GM19238 (cell line): Measurements from ENCODE around the gene ST6GALNAC5.
"Not testable (repeated sequence)": the region's sequence is repeated elsewhere in the genome, so short reads cannot be mapped to it uniquely, and the experiment has no call there.

Experiments used
- DNase-seq: peaks from one replicate; pipeline ENCODE4 v3.0.0; 2011; ENCODE audit warnings: low spot score; ENCODE audit not compliant: insufficient read length

The ST6GALNAC5 gene

DNA sequence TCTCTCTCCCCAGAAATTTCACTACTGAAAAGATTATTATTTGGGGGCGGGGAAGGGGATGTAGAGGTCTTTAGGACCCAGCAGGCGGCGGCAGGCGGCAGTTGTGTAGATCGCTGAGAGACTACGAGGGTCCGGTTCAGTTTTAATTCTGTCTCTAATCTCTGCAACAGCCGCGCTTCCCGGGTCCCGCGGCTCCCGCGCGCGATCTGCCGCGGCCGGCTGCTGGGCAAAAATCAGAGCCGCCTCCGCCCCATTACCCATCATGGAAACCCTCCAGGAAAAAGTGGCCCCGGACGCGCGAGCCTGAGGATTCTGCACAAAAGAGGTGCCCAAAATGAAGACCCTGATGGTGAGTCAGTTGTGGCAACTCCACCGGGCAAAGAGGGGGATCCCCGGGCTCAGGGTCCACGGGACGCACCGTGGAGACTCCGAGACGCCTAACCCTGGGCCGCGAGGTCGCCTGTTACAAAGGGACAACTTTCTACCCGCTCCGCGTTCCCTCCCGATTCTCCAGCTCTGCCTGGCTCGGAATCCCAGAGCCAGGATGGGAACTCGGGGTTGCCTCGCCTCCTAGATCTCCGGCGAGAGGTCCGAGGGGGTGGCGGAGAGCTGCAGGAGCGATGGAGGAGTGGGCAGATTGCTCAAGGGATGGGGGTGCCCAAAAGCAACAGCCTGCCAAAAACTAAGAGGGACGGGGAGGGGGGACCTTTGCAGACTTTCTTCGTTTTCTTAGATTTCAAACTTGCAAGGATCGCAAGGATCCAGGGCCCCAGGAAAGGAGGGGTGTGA, at the start of gene ST6GALNAC5:
Gene ST6GALNAC5 (plus strand): TSS at position 139 of the 789 bp plus-strand sequence.
- DNase-seq, result no peak

DNA sequence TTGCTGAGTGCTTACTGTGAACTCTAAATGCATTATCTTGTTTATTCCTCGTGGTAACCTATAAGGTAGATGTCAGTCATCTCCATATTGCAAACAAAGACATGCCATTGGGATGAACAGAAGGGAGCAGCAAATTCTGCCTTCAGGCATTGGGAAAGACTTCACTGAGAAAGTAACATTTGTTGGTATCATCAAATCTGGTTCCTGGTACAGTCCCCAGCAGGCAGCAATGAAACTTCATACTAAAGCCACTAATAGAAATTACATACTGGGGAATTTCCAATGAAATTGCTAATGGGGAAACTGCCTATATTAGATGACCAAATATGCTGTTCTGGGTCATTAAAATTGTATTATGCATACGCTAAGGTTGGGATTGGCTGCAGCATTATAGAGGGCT, 47.3 kb upstream of the ST6GALNAC5 start:
- no peak for DNase-seq

DNA sequence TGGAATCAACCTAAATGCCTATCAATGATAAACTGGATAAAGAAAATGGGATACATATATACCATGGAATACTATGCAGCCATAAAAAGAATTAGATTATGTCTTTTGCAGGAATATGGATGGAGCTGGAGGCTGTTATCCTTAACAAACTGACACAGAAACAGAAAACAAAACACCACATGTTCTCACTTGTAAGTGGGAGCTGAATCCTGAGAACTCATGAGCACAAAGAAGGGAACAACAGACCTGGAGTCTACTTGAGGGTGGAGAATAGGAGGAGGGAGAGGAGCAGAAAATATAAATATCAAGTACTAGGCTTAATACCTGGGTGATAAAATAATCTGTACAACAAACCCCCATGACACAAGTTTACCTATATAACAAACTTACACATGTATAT, 44.3 kb upstream of the ST6GALNAC5 start:
- DNase-seq, result not testable (repeated sequence)

DNA sequence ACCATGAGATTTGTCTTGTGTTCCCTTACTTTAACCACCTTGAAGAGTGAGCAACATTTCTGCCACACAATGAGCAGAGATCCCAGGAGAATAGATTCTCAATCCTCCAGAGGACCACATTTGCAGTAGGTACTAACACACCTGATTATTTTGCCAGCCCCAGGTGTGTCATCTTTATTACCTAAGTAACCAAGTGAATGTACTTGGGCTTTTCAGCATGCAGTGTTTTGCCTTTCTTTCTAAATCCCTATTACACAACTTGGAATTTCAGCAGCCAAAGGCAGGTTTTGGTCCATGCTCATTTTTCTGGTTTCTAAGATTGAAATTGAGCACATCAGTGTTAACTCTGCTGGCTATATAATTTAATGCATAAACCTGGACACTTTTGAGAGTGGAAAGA, 43.2 kb upstream of the ST6GALNAC5 start:
- no peak for DNase-seq

DNA sequence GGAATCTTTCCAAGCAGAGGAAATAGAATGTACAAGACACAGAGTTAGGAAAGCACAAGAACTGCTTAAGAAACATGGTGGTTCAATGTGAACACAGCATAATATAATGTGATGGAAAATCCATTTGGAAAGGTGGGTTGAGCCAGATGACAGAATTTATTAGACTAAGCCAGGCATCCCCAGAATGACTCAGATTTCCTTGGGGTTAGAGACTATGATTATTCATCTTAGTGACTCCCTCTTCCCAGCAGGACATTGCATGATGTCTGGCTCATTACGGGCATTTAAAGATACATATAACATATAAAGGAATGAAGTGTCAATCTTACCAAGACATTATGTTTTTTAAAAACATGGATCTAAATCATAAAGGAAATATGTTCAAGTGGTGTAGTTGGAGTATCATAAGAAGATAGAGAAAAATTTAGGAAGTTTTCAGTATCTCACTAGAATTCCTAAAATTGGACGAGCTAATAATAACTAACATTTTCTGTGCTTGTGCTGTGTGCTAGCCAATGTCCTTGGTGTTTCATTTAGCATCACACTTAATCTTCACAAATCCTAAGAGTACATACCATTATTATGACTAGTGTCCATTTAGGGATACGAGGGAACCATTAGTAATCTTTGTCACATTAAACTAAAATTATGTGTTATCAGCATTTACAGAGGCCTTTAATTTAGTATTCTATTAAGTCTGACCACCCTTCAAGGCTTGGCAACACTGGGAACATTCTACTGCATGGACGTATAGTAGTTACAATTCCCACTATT, 41.0 kb upstream of the ST6GALNAC5 start:
- no peak for DNase-seq

DNA sequence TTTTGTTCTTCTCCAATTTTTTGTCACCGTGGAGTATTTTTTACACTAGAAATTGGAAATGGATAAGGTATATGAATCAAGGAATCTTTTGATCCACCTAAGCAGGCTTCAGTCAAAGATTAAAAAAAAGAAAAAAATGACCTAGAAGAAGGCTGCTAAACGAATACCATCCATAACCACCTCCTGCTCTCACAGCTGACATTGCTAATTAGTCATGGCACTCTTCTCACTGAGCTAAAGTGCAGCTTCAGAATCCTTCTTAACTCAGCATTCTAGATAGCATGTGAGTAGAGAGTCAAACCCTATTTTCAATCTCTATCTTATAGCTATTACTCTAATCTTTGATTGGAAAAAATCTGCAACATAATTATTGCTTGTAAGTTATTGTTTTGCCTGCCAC, 40.2 kb upstream of the ST6GALNAC5 start:
- no peak for DNase-seq

DNA sequence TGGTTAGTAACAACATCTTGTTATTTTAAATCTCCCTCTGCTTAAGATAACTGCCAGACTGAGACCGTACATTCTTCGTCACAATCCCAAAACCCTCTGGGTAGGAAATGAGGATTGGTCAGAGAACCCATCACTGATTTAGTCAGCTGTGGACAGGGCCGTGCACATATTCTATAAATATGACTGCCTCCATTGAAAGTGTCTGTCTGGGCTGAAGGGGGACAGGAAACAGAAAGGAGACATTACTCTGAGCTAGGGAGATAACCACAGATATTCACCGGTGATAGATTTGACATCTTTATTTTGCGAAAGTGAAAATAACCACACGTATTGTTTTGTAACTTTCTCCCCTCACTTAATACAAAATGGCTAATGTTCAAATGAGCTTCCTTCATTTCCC, 36.9 kb upstream of the ST6GALNAC5 start:
- no peak for DNase-seq

DNA sequence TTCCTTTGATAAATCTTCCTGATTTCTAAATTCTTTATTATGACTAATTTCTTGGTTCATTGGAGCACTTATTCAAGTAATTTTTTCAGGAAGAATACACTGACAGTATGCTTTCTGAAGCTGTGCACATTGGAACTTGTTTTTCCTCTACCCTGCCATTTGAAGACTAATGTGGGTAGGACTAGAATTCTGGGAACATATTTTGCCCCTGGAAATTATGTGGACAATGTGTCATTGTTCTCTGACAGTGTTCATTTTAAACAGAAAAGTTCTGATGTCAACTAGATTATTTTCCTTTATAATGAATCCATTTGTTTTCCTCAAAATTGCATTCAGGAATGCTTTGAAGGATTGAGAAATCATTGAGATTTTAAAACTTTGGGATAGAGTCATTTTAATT, 34.8 kb upstream of the ST6GALNAC5 start:
- DNase-seq, result no peak

DNA sequence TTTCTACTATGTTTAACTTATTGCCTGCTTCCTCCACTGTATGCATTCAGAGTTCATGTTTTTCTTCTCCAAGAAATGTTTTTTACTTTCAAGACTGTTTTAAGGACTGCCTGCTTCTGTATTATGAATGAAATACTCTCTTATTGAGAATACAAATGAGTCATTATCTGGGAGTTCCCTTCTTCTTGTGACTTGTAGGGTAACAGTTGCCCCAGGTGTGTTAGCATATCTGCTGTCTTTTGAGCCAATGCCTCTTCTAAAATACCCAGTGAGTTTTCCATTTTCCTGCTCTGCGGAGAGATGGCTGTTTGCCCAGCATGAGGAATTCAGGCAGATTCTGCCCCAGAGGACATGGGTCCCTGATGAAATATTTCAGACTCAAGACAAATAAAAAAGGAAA, 34.1 kb upstream of the ST6GALNAC5 start:
- no peak for DNase-seq

DNA sequence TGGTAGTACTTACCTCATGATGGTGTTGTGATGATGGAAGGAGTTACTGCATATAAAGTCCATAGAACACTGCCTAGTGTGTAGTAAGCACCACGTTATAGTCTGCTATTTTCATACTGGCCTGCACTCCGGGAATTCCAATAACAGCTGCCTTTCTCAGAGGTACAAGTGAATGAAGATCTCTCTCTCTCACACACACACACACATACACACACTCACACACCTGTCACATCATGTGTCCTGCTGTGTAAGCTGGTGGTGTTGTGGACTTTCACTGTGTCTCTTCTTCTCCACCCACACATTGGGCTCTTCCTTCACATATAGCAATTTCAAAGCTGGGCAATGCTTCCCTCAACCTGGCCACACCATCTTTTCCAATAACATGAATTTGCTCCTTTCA, 33.4 kb upstream of the ST6GALNAC5 start:
- no peak for DNase-seq

DNA sequence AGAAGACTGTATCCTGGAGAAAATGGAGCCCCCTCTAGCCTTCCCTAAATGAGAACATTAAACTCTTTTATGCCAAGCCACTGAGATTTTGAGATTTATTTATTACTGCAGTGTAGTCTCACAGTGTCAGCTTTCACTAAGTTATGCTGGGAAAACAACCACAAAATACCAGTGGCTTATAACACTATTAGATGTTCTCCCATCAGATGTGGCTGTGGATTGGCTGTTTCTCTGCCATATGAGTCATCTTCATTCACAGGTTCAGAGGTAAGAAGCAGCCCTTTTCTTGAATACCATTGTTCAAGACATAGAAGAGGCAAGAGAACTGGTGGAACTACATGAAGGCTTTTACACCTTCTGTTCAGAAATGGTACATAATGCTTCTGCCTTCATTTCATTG, 32.1 kb upstream of the ST6GALNAC5 start:
- no peak for DNase-seq

DNA sequence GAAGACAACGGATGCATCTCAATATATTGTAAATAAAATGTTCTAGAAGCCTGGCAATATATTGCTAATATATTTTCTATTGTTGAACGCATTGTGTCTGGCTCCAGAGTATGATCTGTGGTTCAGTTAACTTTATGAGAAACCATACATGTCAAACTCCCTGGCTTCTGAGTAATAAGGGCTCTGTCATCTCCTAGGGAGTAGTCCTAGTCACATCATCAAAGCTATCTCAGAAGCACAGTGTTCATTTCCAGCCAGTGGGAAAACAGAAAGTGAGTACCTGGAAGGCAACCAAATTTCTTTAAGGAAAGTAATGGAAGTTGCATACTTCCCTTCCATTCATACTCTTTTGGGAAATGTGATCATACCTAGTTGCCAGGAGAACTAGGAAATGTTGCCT, 27.0 kb upstream of the ST6GALNAC5 start:
- no peak for DNase-seq

DNA sequence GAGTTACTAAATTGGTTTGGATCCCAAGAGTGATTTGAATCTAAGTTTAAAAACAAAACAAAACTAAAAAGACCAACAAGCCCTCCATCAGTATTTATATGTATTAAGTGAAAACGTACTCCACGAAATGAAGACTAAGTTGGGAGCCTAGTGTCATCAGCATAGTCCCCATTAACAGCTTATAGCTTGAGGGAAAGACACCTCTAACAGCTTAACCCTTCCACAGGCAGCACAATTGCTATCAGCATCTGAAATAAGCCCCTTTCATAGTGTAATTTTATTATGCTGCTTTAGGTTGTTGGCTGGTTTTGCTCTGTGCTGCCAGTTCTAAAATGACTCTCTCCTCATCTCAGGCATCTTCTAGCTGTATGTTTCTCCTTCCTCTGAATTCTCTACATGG, 25.8 kb upstream of the ST6GALNAC5 start:
- DNase-seq, result no peak

DNA sequence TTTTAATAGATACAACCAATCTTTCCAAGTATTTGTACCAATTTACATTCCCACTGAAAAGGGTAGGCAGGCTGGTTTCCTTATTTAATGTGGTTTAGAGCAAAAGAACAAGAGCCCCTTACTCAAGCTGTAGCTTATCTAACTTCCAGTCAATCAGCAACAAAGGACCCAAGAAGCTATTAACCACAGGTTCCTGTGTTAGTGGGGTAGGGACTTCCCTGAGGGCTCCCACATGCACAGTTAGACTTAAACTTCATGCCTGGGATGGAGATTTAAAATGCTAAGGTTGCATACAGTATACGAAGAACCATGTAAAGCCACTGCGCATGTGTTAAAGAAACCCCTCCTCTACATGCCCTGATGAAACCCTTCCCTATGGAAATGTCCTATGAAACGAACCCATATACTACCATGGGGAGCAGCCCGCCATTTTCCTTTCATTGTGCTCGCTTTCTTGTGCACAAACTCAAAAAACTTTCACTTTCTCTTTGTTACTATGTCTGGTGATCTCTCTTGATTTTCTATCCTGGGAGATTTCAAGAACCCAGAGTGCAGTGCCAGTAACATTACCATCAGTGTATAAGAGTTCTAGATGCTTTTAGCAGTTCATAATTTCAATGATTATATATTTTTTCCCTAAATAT, 23.3 kb upstream of the ST6GALNAC5 start:
- no peak for DNase-seq

DNA sequence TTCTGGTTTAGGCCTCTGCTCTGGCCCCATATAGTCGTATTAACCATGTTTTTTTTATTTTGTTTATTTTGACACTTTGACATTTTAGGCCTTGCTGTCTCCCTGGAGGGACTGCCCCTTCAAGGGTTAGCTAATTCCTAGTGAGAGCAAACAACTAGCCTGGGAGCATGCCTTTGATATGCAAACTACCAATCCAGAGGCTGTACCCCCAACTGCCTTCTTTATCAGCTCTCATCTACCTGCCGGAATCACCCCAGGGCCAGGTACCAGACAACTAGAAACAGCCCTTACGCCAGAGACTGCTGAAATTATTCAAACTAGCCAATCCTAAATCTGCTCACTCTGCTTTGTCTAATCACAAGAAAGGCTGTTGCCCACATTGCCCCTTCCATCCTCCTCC, 13.0 kb upstream of the ST6GALNAC5 start:
- no peak for DNase-seq

DNA sequence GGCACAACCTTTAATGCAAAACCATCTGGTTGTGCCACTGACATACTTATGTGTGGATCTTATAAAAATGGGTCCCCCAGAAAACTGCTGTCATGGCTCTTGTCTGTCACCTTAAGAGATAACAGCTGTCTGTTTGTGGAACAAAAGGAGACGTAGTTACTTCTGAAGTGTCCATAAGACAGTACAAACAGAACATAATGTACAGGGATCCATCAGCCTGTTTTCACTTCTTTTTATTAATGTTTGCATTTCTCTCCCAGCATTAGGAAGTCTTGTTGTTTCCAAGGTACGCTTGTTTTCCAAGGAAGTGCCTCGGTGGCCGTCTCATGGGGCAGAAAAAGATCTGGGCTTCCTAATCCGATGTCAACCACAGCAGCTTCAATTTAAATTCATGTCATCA, 11.2 kb upstream of the ST6GALNAC5 start:
- no peak for DNase-seq

DNA sequence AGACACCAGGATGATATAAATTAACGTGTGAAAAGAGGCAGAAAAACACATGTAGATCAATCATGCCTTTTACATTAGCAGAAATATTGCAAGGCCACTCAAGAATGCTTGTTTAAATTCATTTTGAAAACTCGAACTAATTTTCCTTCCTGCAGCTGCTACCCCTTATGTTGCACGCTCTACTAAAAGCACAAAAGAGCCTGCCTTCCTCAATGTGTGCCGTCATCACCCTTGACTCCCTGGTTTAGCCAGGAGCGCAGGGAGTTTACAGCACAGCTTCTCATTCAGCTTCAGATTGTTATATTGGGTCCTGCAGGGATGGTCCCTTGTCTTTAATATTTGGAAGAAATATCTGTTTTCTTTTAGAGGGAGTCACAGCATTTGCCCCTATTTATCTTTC, 10.1 kb upstream of the ST6GALNAC5 start:
- no peak for DNase-seq

DNA sequence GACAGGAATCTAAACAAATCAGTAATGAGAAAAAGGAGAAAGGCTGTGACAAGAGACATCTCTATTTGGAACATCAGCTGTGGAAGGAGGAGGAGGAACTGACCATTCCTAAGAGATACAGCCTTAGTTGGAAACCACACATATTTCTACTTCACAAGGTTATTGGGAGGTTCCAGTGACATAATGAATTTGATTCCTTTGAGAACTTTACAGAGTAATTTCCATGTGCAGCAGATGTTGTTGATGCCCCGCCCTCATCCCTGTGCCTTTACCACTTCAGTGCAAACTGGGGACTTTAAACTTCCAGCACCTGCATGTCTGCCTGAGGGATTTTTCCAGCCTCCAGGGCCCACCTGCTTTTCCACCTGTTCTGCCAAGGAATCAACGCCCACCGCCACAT, 9.3 kb upstream of the ST6GALNAC5 start:
- DNase-seq, result no peak

DNA sequence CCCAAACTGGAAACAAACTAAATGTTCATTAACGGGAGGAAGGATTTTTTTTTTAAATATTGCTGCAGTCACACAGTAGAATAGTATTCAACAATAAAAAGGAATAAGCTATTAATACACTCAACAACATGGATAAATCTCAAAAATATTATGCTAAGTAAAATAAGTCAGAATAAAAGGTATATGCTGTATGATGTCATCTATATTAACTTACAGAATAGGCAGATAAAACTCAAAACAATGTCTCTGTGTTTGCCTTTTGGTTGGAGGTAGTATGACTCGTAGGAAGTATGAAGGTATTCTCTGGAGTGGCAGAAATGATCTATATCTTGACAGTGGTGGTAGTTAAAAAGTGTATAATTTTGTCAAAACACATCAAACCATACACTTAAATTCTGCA, 6.1 kb upstream of the ST6GALNAC5 start:
- no peak for DNase-seq

DNA sequence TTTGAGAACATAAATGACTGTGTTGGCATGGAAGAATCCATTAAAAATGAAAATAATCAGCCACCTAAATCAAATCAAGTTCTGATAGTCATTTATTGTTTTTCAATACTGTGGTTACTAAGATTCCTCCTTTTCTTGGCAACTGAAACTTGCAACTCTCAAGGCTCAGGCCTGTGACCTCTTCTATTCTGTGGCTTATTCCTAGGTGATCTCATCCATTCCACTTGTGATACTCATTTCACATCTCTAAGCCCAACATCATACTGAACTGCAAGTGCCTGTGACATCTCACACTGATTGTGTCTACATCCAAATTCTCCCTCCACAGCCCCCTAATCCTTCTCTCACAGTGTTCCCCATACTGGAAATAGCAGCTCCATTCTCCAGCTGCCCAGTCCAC, 4.8 kb upstream of the ST6GALNAC5 start:
- DNase-seq, result no peak

DNA sequence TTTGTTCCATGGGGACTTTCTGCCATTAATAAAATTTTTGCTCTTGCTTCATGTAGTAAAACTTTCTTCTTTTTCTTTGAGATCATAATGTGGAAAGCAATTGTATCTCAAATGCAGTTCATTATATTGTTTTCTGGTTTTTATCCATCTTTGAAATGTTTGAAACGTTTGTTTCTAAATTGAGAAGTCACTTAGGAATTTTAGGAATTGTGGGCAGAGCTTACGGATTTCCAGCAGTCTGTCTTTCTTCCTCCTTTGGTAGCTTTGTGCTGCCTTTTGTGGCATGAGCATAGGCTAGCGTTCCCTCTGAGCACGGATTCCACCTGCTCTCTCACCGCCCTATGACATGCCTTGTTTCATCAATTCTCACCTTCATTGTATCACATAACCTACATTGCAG, 2.9 kb upstream of the ST6GALNAC5 start:
- DNase-seq, result no peak

DNA sequence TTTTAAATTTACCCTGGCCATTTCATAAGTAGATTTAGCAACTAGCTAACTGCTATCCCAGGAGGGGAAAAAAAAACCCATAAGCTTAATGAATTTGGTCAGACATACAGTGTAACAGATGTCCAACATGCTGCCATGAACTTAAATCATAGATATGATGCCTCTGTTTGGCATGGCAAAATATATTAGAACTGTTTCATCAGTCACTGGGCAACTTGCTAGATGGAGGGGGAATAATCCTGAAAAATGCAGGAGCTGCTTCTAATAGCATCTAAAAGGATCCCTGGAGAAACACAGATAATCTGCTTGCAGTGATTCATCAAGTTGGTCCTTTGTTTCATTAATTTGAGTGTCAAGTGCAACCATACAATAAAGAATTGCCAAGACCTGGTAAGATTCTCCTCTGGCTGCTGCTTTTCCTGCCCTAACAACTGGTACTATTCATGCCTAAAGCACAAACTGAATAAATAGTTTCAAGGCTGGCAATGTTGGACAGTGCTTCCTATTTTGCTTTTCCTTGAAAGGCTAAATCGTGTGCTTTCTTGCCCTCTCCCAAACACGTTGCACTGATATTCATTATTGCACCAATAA, 1.5 kb upstream of the ST6GALNAC5 start:
- no peak for DNase-seq
